ENCODE results near the gene ISX. TPM values are rescaled to one million over a fixed set of nuclear protein-coding genes. Genes with fewer than 3 reads are reported as not detected.

Gene ISX
- total RNA-seq, 1 experiment from 2014 or later = not detected

DNA sequence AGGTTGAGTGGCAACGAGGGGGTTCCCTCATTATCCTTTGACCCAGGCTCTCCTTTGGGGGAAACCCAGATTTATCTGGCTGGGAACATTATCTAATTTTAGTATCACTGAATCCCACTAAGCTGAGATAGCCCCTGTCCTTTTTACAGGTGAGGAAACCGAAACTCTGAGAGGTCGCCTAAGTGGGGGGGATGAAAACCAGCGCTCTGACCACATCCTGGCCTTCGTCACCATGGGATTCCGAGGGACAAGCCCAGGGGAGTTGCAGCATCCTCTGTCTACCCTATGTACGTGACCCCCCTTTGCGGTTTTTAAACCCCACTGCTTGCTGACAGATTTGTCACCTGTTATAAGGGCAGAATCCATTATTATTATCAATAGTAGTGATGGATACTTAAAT is 61.0 kb downstream of the ISX start:
- no peaks in the 10 kb centered on the region for H3K36me3 Mint-ChIP-seq
- DNase-seq (ENCODE audit: low spot score) = no peak
- H3K9me3 Mint-ChIP-seq = 0 out of 2 replicates have a peak, but pooled peaks cover 4% of the 10 kb centered on the region
- TF ChIP-seq TP53 (CRISPR knock-in tag; IDR thresholded peaks at IDR 0.05) (no peak), RELA (CRISPR knock-in tag; IDR thresholded peaks at IDR 0.05; ENCODE audit: borderline replicate concordance) (no peak), CDX4 (CRISPR knock-in tag; IDR thresholded peaks at IDR 0.05; ENCODE audit: borderline replicate concordance) (no peak)
- TF ChIP-seq, protein P1, sequence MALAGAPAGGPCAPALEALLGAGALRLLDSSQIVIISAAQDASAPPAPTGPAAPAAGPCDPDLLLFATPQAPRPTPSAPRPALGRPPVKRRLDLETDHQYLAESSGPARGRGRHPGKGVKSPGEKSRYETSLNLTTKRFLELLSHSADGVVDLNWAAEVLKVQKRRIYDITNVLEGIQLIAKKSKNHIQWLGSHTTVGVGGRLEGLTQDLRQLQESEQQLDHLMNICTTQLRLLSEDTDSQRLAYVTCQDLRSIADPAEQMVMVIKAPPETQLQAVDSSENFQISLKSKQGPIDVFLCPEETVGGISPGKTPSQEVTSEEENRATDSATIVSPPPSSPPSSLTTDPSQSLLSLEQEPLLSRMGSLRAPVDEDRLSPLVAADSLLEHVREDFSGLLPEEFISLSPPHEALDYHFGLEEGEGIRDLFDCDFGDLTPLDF (CRISPR knock-in tag; IDR thresholded peaks at IDR 0.05) = no peak
- no peak overlapping the region for H3K4me3 Mint-ChIP-seq
- peaks cover 15% of the 10 kb centered on the region for H3K4me1 Mint-ChIP-seq
- no peaks in the 10 kb centered on the region for H3K27me3 Mint-ChIP-seq (ENCODE audit: low read depth)
- ATAC-seq = no peak
- CTCF ChIA-PET = interaction anchor here (1.0 to 1.1 kb wide), 2 partner anchors 104 to 712 kb away, joined by 3 read pairs; no protein-coding TSS in a partner anchor
- POLR2A ChIA-PET = no interaction called here
- no peak overlapping the region for H3K27ac Mint-ChIP-seq

DNA sequence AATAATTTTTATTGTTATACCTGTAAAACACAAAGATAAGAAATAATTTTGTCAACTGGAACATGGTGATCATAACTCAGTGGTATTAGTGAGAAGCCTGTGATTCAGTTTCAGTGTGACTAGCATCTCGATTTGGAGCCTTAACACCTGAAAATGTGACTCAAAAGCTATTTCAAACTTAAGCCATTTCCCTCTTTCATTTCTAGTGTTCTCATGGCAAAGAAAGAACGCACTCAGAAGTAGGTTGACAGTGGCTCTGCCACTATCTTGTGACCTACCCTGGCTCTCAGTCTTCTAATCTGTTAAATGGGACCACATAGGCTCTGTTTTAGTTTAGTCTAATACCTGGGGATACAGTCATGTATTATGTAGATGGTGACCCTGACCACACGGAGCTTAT is 62.7 kb downstream of the ISX start:
- Mint-ChIP-seq H3K4me1 (peaks cover 23% of the 10 kb centered on the region), H3K27ac (no peak overlapping the region), H3K27me3 (ENCODE audit: low read depth) (no peaks in the 10 kb centered on the region), H3K9me3 (0 out of 2 replicates have a peak, but pooled peaks cover 4% of the 10 kb centered on the region), H3K4me3 (no peak overlapping the region), H3K36me3 (no peaks in the 10 kb centered on the region)
- ChIA-PET CTCF (interaction anchor here (1.2 to 1.6 kb wide), 3 partner anchors 12 to 103 kb away, joined by 5 to 6 read pairs (median 6); no protein-coding TSS in a partner anchor), POLR2A (no interaction called here)
- DNase-seq (ENCODE audit: low spot score) (no peak), ATAC-seq (no peak)
- TF ChIP-seq ZNF396 (CRISPR knock-in tag; IDR thresholded peaks at IDR 0.05; ENCODE audit: borderline replicate concordance) = no peak
- TF ChIP-seq, protein P2, sequence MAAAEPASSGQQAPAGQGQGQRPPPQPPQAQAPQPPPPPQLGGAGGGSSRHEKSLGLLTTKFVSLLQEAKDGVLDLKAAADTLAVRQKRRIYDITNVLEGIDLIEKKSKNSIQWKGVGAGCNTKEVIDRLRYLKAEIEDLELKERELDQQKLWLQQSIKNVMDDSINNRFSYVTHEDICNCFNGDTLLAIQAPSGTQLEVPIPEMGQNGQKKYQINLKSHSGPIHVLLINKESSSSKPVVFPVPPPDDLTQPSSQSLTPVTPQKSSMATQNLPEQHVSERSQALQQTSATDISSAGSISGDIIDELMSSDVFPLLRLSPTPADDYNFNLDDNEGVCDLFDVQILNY (CRISPR knock-in tag; IDR thresholded peaks at IDR 0.05) = no peak
- TF ChIP-seq SOX15 (CRISPR knock-in tag; IDR thresholded peaks at IDR 0.05) = no peak
- TF ChIP-seq, protein P1 (CRISPR knock-in tag; IDR thresholded peaks at IDR 0.05) = no peak

DNA sequence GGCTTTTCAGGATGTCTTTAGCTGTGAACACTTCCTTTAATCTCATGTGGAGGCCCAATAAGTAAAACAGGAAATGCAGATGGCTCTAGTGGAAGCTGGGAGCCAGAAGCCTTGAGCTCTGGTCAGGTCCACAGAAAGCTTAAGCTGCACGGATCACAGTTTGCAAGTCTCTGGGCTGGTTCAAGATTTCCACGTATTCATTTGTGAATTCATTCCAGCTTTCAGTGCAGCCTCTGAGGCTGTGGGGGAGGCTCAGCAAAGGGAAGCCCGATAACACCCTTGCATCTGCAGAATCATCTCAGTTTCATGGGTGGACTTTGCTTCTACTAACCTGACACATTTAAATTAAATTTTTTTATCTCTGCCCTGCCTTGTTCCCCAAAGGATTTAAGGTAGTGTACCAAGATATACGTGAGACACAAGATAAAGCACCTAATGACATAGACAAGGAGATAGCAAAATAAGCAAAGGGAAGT is 65.6 kb downstream of the ISX start:
- no peak for DNase-seq (ENCODE audit: low spot score)
- POLR2A ChIA-PET = interaction anchor here (0.6 kb wide), 2 partner anchors 13 to 30 kb away, joined by 3 read pairs; no protein-coding TSS in a partner anchor
- Mint-ChIP-seq H3K9me3 (0 out of 2 replicates have a peak, but pooled peaks cover 4% of the 10 kb centered on the region), H3K36me3 (no peaks in the 10 kb centered on the region), H3K4me1 (peaks cover 41% of the 10 kb centered on the region), H3K27ac (no peak overlapping the region), H3K27me3 (ENCODE audit: low read depth) (peaks cover 3% of the 10 kb centered on the region; the same call in 1 of the 2 replicates), H3K4me3 (no peak overlapping the region)
- no peak for TF ChIP-seq CDX4 (CRISPR knock-in tag; IDR thresholded peaks at IDR 0.05; ENCODE audit: borderline replicate concordance)
- TF ChIP-seq TEAD1 (CRISPR knock-in tag; IDR thresholded peaks at IDR 0.05) = no peak
- TF ChIP-seq NFE2L1 (CRISPR knock-in tag; IDR thresholded peaks at IDR 0.05) = no peak
- no peak for TF ChIP-seq SMAD3 (CRISPR knock-in tag; IDR thresholded peaks at IDR 0.05; ENCODE audit: borderline replicate concordance)
- TF ChIP-seq FOXP1 (CRISPR knock-in tag; IDR thresholded peaks at IDR 0.05; ENCODE audit: borderline replicate concordance) = no peak
- TF ChIP-seq, protein P3, sequence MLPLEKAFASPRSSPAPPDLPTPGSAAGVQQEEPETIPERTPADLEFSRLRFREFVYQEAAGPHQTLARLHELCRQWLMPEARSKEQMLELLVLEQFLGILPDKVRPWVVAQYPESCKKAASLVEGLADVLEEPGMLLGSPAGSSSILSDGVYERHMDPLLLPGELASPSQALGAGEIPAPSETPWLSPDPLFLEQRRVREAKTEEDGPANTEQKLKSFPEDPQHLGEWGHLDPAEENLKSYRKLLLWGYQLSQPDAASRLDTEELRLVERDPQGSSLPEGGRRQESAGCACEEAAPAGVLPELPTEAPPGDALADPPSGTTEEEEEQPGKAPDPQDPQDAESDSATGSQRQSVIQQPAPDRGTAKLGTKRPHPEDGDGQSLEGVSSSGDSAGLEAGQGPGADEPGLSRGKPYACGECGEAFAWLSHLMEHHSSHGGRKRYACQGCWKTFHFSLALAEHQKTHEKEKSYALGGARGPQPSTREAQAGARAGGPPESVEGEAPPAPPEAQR (CRISPR knock-in tag; IDR thresholded peaks at IDR 0.05) = no peak
- no peak for TF ChIP-seq GRHL2 (CRISPR knock-in tag; IDR thresholded peaks at IDR 0.05; ENCODE audit: insufficient replicate concordance, severe bottlenecking)
- no peak for TF ChIP-seq SMAD4 (CRISPR knock-in tag; IDR thresholded peaks at IDR 0.05)
- TF ChIP-seq USF1 (CRISPR knock-in tag; IDR thresholded peaks at IDR 0.05) = no peak
- TF ChIP-seq ZNF121 (CRISPR knock-in tag; IDR thresholded peaks at IDR 0.05) = no peak
- no peak for TF ChIP-seq ZNF671 (CRISPR knock-in tag; IDR thresholded peaks at IDR 0.05)
- no peak for TF ChIP-seq ZNF219 (CRISPR knock-in tag; IDR thresholded peaks at IDR 0.05; ENCODE audit: borderline replicate concordance)
- TF ChIP-seq MAX (CRISPR knock-in tag; IDR thresholded peaks at IDR 0.05) = no peak
- no peak for TF ChIP-seq CTCF (IDR thresholded peaks at IDR 0.05)
- no peak for TF ChIP-seq ZBTB43 (CRISPR knock-in tag; IDR thresholded peaks at IDR 0.05)
- CTCF ChIA-PET = interaction anchor here (0.6 to 2.2 kb wide), 13 partner anchors 10 to 1176 kb away, joined by 3 to 20 read pairs (median 4); no protein-coding TSS in a partner anchor
- ATAC-seq = no peak

Data from WTC11 (cell line).